PC-9 (cell line): ENCODE data around the gene GIPC2. TPM values are rescaled to one million over a fixed set of nuclear protein-coding genes. Genes with fewer than 3 reads are reported as not detected.

Experiments
- BruUV-seq: library from RNA; stranded (reverse); fragments of 400-500 nt; replicated peaks from 2 replicates; lab custom pipeline; 2021; lab: Mats Ljungman, UMichigan
- CTCF ChIA-PET: fragments of 300-600 bp; sonication (Branson Sonifier 250); formaldehyde crosslinking; loops from one replicate; lab custom pipeline; 2022; ENCODE audit warnings: antibody characterized with exemption; lab: Charles Lee
- POLR2A ChIA-PET: fragments of 300-600 bp; sonication (Branson Sonifier 250); formaldehyde crosslinking; loops from one replicate; lab custom pipeline; 2022; ENCODE audit warnings: antibody characterized with exemption; ENCODE audit not compliant: unreplicated experiment; lab: Charles Lee
- DNase-seq, 2 experiments: peaks; one replicate each; pipeline versions ENCODE4 v3.0.0 to v3.0.0-alpha.2; 2015 to 2022; ENCODE audit warnings: mixed read lengths in 1 of 2
- H2AFZ ChIP-seq: fragments of 200-600 bp; sonication (generic); 2 replicates; pipeline ENCODE4 v1.8.1; 2017; ENCODE audit warnings: antibody characterized with exemption
- H3F3A ChIP-seq: fragments of 200-600 bp; sonication (generic); 2 replicates; pipeline ENCODE4 v1.8.1; 2017; ENCODE audit warnings: antibody characterized with exemption, mild to moderate bottlenecking, low read depth; ENCODE audit not compliant: insufficient read depth
- H3K27ac ChIP-seq: fragments of 200-600 bp; sonication (generic); 2 replicates; pipeline ENCODE4 v1.6.1; 2016; ENCODE audit warnings: mixed run types
- H3K27me3 ChIP-seq: fragments of 200-600 bp; sonication (generic); 2 replicates; pipeline ENCODE4 v1.6.1; 2016; ENCODE audit warnings: low read depth, mixed run types; ENCODE audit not compliant: insufficient read depth
- H3K36me3 ChIP-seq: fragments of 200-600 bp; sonication (generic); 2 replicates; pipeline ENCODE4 v1.6.1; 2016; ENCODE audit warnings: low read depth, mixed run types
- H3K4me1 ChIP-seq: fragments of 200-600 bp; sonication (generic); replicated peaks from 2 replicates; pipeline ENCODE4 v1.6.1; 2016; ENCODE audit warnings: mixed run types; ENCODE audit not compliant: insufficient read depth
- H3K4me2 ChIP-seq: fragments of 200-600 bp; sonication (generic); 2 replicates; pipeline ENCODE4 v1.6.1; 2017; ENCODE audit warnings: mixed run types
- H3K4me3 ChIP-seq: fragments of 200-600 bp; sonication (generic); 2 replicates; pipeline ENCODE4 v1.6.1; 2016; ENCODE audit warnings: mixed run types
- H3K79me2 ChIP-seq: fragments of 200-600 bp; sonication (generic); 2 replicates; pipeline ENCODE4 v1.6.1; 2017; ENCODE audit warnings: low read depth, mixed run types
- H3K9me2 ChIP-seq: fragments of 200-600 bp; sonication (generic); 2 replicates; pipeline ENCODE4 v1.8.1; 2017; ENCODE audit warnings: mild to moderate bottlenecking; ENCODE audit not compliant: insufficient read depth
- H3K9me3 ChIP-seq: fragments of 200-600 bp; sonication (generic); 2 replicates; pipeline ENCODE4 v1.8.1; 2016; ENCODE audit warnings: low read depth; ENCODE audit not compliant: insufficient read depth
- H4K20me1 ChIP-seq: fragments of 200-600 bp; sonication (generic); 2 replicates; pipeline ENCODE4 v1.8.1; 2017; ENCODE audit not compliant: insufficient read depth
- CTCF ChIP-seq: fragments of 200-600 bp; sonication (generic); conservative IDR thresholded peaks from 2 replicates; pipeline ENCODE4 v1.6.1; 2017; ENCODE audit warnings: mixed run types, antibody characterized with exemption, mild to moderate bottlenecking, moderate library complexity
- EZH2 ChIP-seq: fragments of 200-600 bp; sonication (generic); IDR thresholded peaks from 2 replicates; pipeline ENCODE4 v1.8.0; 2017; ENCODE audit warnings: antibody characterized with exemption, low read depth
- intact Hi-C: fragments of 100-400 bp; cut with micrococcal nuclease; formaldehyde crosslinking; loops from one replicate; pipeline ENCODE4 v1.10.0; 2022; ENCODE audit not compliant: unreplicated experiment
- total RNA-seq: library from RNA; stranded (reverse); gene quantifications from 2 replicates; pipeline ENCODE4 v1.2.3, GENCODE V29; 2021

Gene GIPC2
- total RNA-seq, 1 experiment from 2014 or later, result 0.20 TPM

- Histone ChIP-seq H3K27ac (no peak overlapping the region), H3K36me3 (no peaks in the 10 kb centered on the region), H3K9me2 (no peaks in the 10 kb centered on the region), H2AFZ (peak overlapping the region; percentile 67; the same call in 1 of the 2 replicates), H3K9me3 (no peaks in the 10 kb centered on the region), H3K4me3 (no peak overlapping the region), H3K79me2 (no peaks in the 10 kb centered on the region), H3K27me3 (no peaks in the 10 kb centered on the region), H3K4me1 (no peaks in the 10 kb centered on the region), H4K20me1 (no peaks in the 10 kb centered on the region), H3K4me2 (peak overlapping the region; percentile 20; the same call in 1 of the 2 replicates), H3F3A (no peaks in the 10 kb centered on the region)
- ChIA-PET CTCF (no interaction called here), POLR2A (no interaction called here)
- DNase-seq, result no peak
- intact Hi-C loops, result loop anchor here (10.0 kb wide), 1 partner anchor 191 kb away; no protein-coding TSS in a partner anchor
- BruUV-seq, result no TSS peak
- no peak for TF ChIP-seq CTCF
- TF ChIP-seq EZH2, result no peak
Observed at GRCh38 chr1:78143673-78144072, 97.9 kb downstream of the GIPC2 start.

- TF ChIP-seq EZH2 (no peak), CTCF (peak; percentile 98)
- Histone ChIP-seq H3F3A (no peaks in the 10 kb centered on the region), H3K9me2 (no peaks in the 10 kb centered on the region), H3K4me2 (no peak overlapping the region), H3K27me3 (no peaks in the 10 kb centered on the region), H3K79me2 (no peaks in the 10 kb centered on the region), H3K36me3 (no peaks in the 10 kb centered on the region), H3K9me3 (no peaks in the 10 kb centered on the region; the same call in 1 of the 2 replicates), H2AFZ (no peak overlapping the region), H3K4me3 (no peak overlapping the region), H3K4me1 (no peaks in the 10 kb centered on the region), H4K20me1 (no peaks in the 10 kb centered on the region), H3K27ac (no peak overlapping the region)
- CTCF ChIA-PET, result no interaction called here
- no TSS peak for BruUV-seq
- DNase-seq, result peak; percentile 35 to 51
- POLR2A ChIA-PET, result no interaction called here
- intact Hi-C loops, result loop anchor here (1.0 to 10.0 kb wide), 3 partner anchors 190 to 531 kb away; no protein-coding TSS in a partner anchor
Observed at GRCh38 chr1:78145105-78145580, 99.4 kb downstream of the GIPC2 start.

GRCh38 chr1:78146205-78146771, 100.5 kb downstream of the GIPC2 start:
- TF ChIP-seq EZH2, result no peak
- no peak for TF ChIP-seq CTCF

More at GRCh38 chr1:78146205-78146771, 100.5 kb downstream of the GIPC2 start:
- ChIA-PET POLR2A (interaction anchor here (0.7 kb wide), 1 partner anchor 363 kb away, joined by 4 read pairs; no protein-coding TSS in a partner anchor), CTCF (no interaction called here)
- no peaks in the 10 kb centered on the region for H3K4me1 ChIP-seq
- no peaks in the 10 kb centered on the region for H3F3A ChIP-seq
- intact Hi-C loops, result loop anchor here (10.0 kb wide), 1 partner anchor 189 kb away; no protein-coding TSS in a partner anchor
- no peaks in the 10 kb centered on the region for H3K9me2 ChIP-seq
- BruUV-seq, result no TSS peak
- H3K36me3 ChIP-seq, result no peaks in the 10 kb centered on the region
- no peak overlapping the region for H3K27ac ChIP-seq
- H3K79me2 ChIP-seq, result no peaks in the 10 kb centered on the region
- no peaks in the 10 kb centered on the region for H3K27me3 ChIP-seq
- H4K20me1 ChIP-seq, result no peaks in the 10 kb centered on the region
- H2AFZ ChIP-seq, result no peak overlapping the region
- DNase-seq, result no peak
- no peaks in the 10 kb centered on the region; the same call in 1 of the 2 replicates for H3K9me3 ChIP-seq
- no peak overlapping the region for H3K4me3 ChIP-seq
- H3K4me2 ChIP-seq, result no peak overlapping the region
